ENCODE data around the gene MCAM. TPM values are rescaled to one million over a fixed set of nuclear protein-coding genes. Genes with fewer than 3 reads are reported as not detected.
A peak's percentile ranks its signal among the peaks of the same experiment; 100 is the strongest.

MCAM gene
- total RNA-seq, 1 experiment from 2014 or later = 26.4 TPM

DNA sequence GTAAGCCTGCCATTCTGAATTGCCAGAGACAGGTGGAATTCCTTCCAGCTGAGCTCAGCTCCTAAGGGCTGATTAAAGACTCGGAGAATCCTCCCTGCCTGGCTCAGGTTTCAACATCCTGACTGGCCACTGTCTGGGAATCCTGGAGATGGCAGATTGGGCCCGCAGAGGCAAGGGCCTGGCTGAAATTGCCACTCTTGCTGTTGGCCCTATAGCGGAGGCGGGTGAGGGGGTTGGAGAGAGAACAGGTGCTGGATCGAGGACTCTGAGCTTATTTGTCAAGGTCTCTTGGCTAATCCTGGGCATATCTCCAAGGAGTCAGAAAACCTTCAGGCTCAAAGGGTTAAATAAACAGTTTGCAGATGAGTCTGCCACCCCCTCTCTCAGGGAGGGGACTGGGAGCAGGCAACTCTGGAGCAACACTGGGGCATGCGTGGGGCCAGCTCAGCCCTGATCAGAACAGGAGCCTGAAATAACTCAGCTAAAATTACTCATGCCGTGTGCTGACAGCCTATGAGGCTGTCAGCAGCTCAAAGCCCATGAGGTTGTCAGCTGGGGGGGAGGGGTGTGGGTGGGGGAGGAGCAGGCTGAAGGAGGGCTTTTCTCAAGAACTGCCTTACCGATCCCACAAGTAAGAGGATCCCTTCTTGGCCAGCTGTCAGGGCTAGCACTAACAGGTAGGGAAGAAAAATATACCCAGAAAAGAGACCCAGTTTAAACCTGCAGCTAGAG lies 44.3 kb upstream of the MCAM start:
- ChIA-PET POLR2A (interaction anchor here (0.6 to 2.0 kb wide), 6 partner anchors 10 to 348 kb away, joined by 3 to 10 read pairs (median 4); partner anchors contain the start of gene USP2), CTCF (interaction anchor here (0.6 to 6.2 kb wide), 10 partner anchors 9 to 652 kb away, joined by 3 to 95 read pairs (median 11); partner anchors contain the start of genes C1QTNF5 and USP2)
- peaks cover 46% of the 10 kb centered on the region for H3K4me1 Mint-ChIP-seq
- peak; percentile 66 for DNase-seq (ENCODE audit: low spot score)
- peak overlapping the region; percentile 96 for H3K27ac Mint-ChIP-seq
- no peaks in the 10 kb centered on the region for H3K9me3 Mint-ChIP-seq
- peak; percentile 57 for ATAC-seq
- H3K36me3 Mint-ChIP-seq = peaks cover 22% of the 10 kb centered on the region
- peak overlapping the region; percentile 43 for H3K4me3 Mint-ChIP-seq
- H3K27me3 Mint-ChIP-seq (ENCODE audit: low read depth) = peaks cover 51% of the 10 kb centered on the region
- TF ChIP-seq SP1 (CRISPR knock-in tag; conservative IDR thresholded peaks at IDR 0.05) (peak; percentile 43), TEAD1 (CRISPR knock-in tag; IDR thresholded peaks at IDR 0.05) (peak; percentile 48; the same call in 1 of the 2 replicates), HMGA2 (CRISPR knock-in tag; IDR thresholded peaks at IDR 0.05) (no peak)

- Mint-ChIP-seq H3K4me1 (peaks cover 52% of the 10 kb centered on the region), H3K27ac (no peak overlapping the region), H3K4me3 (no peak overlapping the region), H3K9me3 (no peaks in the 10 kb centered on the region), H3K27me3 (ENCODE audit: low read depth) (peaks cover 38% of the 10 kb centered on the region), H3K36me3 (peaks cover 22% of the 10 kb centered on the region)
- DNase-seq (ENCODE audit: low spot score) (no peak), ATAC-seq (no peak)
- no peak for TF ChIP-seq NR3C1 (CRISPR knock-in tag; conservative IDR thresholded peaks at IDR 0.05; ENCODE audit: low read depth)
- TF ChIP-seq ZNF423 (CRISPR knock-in tag; IDR thresholded peaks at IDR 0.05) = no peak
- no peak for TF ChIP-seq GTF2I (CRISPR knock-in tag; conservative IDR thresholded peaks at IDR 0.05)
- POLR2A ChIA-PET = no interaction called here
- CTCF ChIA-PET = interaction anchor here (1.4 to 6.2 kb wide), 6 partner anchors 11 to 115 kb away, joined by 5 to 95 read pairs (median 18); partner anchors contain the start of gene C1QTNF5
Measured at GRCh38 chr11:119359365-119360214, 42.7 kb upstream of the MCAM start.

DNA sequence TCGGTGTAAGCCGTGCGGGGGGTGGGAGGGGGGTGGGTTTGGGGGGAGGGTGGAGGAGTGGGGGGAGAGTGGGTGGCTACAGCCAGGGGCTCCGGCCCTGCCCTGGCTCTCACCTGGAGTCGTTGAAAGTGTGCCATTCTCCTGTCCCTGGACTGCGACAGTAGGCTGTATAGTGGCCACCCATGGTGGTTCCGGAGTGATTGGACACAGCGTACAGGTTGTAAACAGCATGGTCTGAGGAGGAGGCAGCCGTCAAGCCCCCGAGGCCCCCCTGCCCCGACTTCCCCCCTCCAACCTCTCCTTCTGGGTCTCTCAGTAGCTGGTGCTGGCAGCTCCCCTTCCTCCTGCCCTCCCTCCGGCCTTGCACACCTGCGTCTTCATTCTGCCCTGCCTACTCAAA lies 40.1 kb upstream of the MCAM start:
- DNase-seq (ENCODE audit: low spot score) = no peak
- no peak for TF ChIP-seq GTF2I (CRISPR knock-in tag; conservative IDR thresholded peaks at IDR 0.05)
- Mint-ChIP-seq H3K36me3 (peaks cover 20% of the 10 kb centered on the region), H3K4me1 (peaks cover 45% of the 10 kb centered on the region), H3K9me3 (no peaks in the 10 kb centered on the region), H3K4me3 (peak overlapping the region; percentile 56), H3K27me3 (ENCODE audit: low read depth) (peaks cover 18% of the 10 kb centered on the region), H3K27ac (peak overlapping the region; percentile 26; the same call in 1 of the 2 replicates)
- no peak; the same call in 1 of the 2 replicates for ATAC-seq
- ChIA-PET CTCF (interaction anchor here (0.6 to 4.6 kb wide), 23 partner anchors 8 to 289 kb away, joined by 3 to 190 read pairs (median 9); partner anchors contain the start of genes C1QTNF5, MCAM, RNF26 and THY1), POLR2A (interaction anchor here (0.5 to 1.5 kb wide), 2 partner anchors 24 to 118 kb away, joined by 3 read pairs; no protein-coding TSS in a partner anchor)

DNA sequence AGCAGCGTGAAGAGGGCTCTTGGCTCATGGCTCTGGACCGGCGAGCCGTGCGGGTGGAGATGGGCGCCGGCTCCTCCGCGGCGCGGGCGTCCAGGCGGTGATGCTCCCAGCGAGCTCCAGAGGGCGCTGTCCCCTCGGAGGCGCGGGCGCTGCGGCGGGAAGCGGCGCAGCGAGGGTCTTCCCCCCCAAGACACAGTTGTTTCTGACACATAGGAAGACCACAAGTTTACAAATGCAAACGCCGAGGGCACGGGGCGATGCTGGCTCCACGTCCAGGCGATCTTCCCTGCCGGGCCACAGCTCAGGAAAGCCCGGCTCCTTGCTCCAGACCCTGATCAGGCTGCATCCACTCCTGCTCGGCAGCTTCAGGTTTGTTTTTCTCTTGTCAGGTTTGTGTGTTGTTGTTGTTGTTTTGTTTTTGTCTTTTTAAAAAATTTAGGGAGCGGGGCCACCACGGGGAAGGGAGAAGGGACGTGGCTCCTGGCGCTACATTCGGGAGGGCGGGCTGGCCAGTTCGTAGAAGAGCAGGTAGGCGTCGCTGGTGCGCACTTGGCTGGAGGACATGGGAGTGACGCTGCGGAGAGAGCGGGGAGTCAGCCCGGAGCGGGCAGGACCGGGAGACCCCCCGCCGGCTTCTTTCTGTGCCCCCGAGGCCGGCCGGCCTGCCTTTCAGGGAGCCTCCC lies 39.6 kb upstream of the MCAM start:
- Mint-ChIP-seq H3K4me1 (peaks cover 39% of the 10 kb centered on the region), H3K4me3 (peak overlapping the region; percentile 76), H3K27me3 (ENCODE audit: low read depth) (peaks cover 19% of the 10 kb centered on the region), H3K36me3 (peaks cover 20% of the 10 kb centered on the region), H3K27ac (peak overlapping the region; percentile 36), H3K9me3 (no peaks in the 10 kb centered on the region)
- ATAC-seq = peak; percentile 80
- peak; percentile 91 for DNase-seq (ENCODE audit: low spot score)
- POLR2A ChIA-PET = interaction anchor here (0.5 to 1.5 kb wide), 3 partner anchors 25 to 118 kb away, joined by 3 to 5 read pairs (median 3); partner anchors contain the start of gene USP2
- CTCF ChIA-PET = interaction anchor here (0.6 to 4.6 kb wide), 51 partner anchors 8 to 427 kb away, joined by 3 to 190 read pairs (median 4); partner anchors contain the start of genes C1QTNF5, C2CD2L, CBL and MCAM
- TF ChIP-seq ZNF416 (CRISPR knock-in tag; IDR thresholded peaks at IDR 0.05) (no peak), ZNF219 (CRISPR knock-in tag; IDR thresholded peaks at IDR 0.05; ENCODE audit: borderline replicate concordance) (no peak), PRDM15 (CRISPR knock-in tag; IDR thresholded peaks at IDR 0.05) (no peak), ESRRA (CRISPR knock-in tag; IDR thresholded peaks at IDR 0.05; ENCODE audit: borderline replicate concordance) (no peak)
- TF ChIP-seq, protein P1, sequence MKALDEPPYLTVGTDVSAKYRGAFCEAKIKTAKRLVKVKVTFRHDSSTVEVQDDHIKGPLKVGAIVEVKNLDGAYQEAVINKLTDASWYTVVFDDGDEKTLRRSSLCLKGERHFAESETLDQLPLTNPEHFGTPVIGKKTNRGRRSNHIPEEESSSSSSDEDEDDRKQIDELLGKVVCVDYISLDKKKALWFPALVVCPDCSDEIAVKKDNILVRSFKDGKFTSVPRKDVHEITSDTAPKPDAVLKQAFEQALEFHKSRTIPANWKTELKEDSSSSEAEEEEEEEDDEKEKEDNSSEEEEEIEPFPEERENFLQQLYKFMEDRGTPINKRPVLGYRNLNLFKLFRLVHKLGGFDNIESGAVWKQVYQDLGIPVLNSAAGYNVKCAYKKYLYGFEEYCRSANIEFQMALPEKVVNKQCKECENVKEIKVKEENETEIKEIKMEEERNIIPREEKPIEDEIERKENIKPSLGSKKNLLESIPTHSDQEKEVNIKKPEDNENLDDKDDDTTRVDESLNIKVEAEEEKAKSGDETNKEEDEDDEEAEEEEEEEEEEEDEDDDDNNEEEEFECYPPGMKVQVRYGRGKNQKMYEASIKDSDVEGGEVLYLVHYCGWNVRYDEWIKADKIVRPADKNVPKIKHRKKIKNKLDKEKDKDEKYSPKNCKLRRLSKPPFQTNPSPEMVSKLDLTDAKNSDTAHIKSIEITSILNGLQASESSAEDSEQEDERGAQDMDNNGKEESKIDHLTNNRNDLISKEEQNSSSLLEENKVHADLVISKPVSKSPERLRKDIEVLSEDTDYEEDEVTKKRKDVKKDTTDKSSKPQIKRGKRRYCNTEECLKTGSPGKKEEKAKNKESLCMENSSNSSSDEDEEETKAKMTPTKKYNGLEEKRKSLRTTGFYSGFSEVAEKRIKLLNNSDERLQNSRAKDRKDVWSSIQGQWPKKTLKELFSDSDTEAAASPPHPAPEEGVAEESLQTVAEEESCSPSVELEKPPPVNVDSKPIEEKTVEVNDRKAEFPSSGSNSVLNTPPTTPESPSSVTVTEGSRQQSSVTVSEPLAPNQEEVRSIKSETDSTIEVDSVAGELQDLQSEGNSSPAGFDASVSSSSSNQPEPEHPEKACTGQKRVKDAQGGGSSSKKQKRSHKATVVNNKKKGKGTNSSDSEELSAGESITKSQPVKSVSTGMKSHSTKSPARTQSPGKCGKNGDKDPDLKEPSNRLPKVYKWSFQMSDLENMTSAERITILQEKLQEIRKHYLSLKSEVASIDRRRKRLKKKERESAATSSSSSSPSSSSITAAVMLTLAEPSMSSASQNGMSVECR (CRISPR knock-in tag; IDR thresholded peaks at IDR 0.05; ENCODE audit: borderline replicate concordance) = peak; percentile 18; the same call in 1 of the 2 replicates
- TF ChIP-seq, protein P2, sequence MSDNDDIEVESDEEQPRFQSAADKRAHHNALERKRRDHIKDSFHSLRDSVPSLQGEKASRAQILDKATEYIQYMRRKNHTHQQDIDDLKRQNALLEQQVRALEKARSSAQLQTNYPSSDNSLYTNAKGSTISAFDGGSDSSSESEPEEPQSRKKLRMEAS (CRISPR knock-in tag; IDR thresholded peaks at IDR 0.05) = 0 out of 2 replicates have a peak, but pooled peaks have one; percentile 40
- TF ChIP-seq, protein P3, sequence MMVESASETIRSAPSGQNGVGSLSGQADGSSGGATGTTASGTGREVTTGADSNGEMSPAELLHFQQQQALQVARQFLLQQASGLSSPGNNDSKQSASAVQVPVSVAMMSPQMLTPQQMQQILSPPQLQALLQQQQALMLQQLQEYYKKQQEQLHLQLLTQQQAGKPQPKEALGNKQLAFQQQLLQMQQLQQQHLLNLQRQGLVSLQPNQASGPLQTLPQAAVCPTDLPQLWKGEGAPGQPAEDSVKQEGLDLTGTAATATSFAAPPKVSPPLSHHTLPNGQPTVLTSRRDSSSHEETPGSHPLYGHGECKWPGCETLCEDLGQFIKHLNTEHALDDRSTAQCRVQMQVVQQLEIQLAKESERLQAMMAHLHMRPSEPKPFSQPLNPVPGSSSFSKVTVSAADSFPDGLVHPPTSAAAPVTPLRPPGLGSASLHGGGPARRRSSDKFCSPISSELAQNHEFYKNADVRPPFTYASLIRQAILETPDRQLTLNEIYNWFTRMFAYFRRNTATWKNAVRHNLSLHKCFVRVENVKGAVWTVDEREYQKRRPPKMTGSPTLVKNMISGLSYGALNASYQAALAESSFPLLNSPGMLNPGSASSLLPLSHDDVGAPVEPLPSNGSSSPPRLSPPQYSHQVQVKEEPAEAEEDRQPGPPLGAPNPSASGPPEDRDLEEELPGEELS (CRISPR knock-in tag; IDR thresholded peaks at IDR 0.05) = no peak

Measured in WTC11 (cell line).